Right ventricle myocardium inferior (tissue), 1 donor: ENCODE results near the gene PXDC1. TPM values are rescaled to one million over a fixed set of nuclear protein-coding genes. Genes with fewer than 3 reads are reported as not detected.
"Not testable (repeated sequence)": the region's sequence is repeated elsewhere in the genome, so short reads cannot be mapped to it uniquely, and the experiment has no call there.

ENCODE experiments used
- ATAC-seq: fragments of 200-7000 bp; cut with Tn5 transposase; one replicate; pipeline ENCODE4 v1.9.1; 2020; ENCODE audit warnings: mild to moderate bottlenecking, moderate library complexity
- DNase-seq: peaks from one replicate; pipeline ENCODE4 v3.0.0; 2021; ENCODE audit errors: missing footprints
- intact Hi-C: fragments of 100-400 bp; cut with DNase I; formaldehyde crosslinking; loops from one replicate; pipeline ENCODE4 v1.11.0; 2022
- total RNA-seq: library from RNA; stranded (reverse); fragmentation: NEBNext Ultra II Directional; extraction: Animal tissue kit (Norgen Biotek cat#: 25700); gene quantifications from one replicate; pipeline ENCODE4 v1.2.1, GENCODE V29; 2021
- donor health status: DM: no; HTN: yes; CAD: no; lungs with severe emphysema.

Gene PXDC1
- total RNA-seq, 1 donor from 2014 or later: 29.7 TPM

DNA sequence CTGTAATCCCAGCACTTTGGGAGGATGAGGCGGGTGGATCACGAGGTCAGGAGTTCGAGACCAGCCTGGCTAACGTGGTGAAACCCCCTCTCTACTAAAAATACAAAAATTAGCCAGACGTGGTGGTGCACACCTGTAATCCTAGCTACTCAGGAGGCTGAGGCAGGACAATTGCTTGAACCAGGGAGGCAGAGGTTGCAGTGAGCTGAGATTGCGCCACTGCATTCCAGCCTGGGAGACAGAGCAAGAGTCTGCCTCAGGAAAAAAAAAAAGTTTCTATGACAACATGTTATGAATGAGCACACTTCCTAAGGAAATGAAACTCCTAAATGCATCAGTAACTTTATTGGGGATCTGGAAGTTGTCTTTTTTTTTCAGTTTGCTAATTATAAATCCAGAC, 16.0 kb upstream of the PXDC1 start:
- ATAC-seq, DNase-seq, intact Hi-C loops: not testable (repeated sequence)

DNA sequence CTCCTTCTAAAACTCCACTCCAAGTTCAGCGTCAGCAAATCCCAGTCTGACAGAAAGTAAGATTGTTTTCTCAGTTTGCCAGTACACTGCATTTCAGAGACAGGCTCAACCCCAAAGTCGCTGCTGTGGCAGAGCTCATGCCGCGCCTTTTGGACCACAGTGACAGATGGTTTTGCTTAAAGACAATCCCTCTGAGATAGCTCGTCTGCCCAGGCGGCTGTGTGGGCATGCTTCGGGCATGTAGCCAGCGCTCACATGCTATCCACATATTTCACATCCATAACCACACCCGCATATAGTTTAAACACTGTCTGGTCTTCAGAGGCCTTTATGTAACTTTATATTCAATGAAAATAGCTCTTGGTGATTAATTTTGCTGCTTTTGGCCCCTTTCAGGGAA, 14.7 kb upstream of the PXDC1 start:
- intact Hi-C loops: no loop called here
- ATAC-seq: no peak
- DNase-seq: no peak

DNA sequence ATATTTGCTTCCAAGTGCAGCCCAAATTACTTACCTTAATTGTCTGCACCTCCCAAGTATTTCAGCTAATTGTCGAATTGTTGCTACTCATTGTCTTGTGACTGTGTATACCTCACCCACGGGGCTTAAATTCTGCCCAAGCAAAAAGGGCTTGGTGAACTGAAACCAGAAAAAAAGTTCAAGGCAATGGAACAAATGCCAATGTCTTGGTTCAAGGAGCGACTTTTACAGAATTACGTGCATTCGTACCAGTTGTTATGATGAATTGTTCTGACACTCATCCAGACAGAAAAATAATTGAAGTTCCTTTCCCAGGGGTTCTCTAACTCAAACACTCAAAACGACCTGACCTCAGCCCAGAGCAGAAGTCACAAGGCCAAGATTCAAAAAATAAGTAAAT, 13.9 kb upstream of the PXDC1 start:
- ATAC-seq (no peak), DNase-seq (no peak)
- intact Hi-C loops: no loop called here

GRCh38 chr6:3764516-3765335, 13.2 kb upstream of the PXDC1 start:
- intact Hi-C loops: no loop called here
- ATAC-seq (peak; percentile 31), DNase-seq (no peak)

DNA sequence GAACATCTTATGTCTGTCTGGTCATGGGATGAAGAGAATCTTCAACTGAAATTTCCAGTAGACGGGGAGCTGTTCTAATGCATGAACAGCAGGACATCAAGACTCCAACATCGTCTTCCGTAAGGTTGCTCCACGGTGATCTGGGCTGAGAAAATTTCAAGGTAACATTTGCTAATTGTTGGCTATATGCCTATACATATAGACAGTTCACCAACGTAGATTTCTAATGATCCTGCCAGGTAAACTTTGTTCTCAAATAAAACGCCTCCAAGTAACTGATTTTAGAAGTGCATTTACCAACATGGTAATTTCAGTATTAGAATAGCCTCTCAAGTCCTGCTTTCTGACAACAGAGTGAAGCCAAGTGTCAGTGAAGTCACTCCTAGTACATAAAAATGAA, 11.3 kb upstream of the PXDC1 start:
- ATAC-seq (no peak), DNase-seq (no peak)
- intact Hi-C loops: no loop called here

DNA sequence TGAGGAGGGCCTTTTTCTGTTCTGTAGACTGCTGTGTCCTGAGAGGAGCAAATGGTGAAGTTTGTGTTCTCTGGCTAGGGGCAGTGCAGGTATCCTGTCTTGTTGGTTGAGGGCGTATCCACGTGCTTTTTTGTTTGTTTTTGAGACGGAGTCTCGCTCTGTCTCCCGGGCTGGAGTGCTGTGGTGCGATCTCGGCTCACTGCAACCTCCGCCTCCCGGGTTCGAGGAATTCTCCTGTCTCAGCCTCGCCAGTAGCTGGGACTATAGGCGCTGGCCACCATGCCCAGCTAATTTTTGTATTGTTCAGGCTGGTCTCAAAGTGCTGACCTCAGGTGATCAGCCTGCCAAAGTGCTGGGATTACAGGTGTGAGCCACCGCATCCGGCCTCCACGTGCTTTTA, 10.8 kb upstream of the PXDC1 start:
- intact Hi-C loops: no loop called here
- ATAC-seq (no peak), DNase-seq (no peak)

DNA sequence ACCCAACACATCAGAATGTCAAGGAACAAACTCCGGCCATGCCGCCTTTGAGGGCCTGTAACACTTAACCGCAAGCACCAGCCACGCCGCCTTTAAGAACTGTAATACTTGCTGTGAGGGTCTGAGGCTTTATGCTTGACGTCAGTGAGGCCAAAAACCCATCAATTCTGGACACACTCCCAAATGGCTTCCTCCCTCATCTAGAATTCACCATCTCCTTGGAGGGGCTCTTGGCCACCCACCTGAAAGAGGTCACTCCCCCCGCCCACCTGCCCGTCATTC, 10.4 kb upstream of the PXDC1 start:
- ATAC-seq (no peak), DNase-seq (no peak)
- intact Hi-C loops: no loop called here

- no peak for DNase-seq
- intact Hi-C loops: no loop called here
- no peak for ATAC-seq
These were observed 8.2 kb upstream of the PXDC1 start for GRCh38 chr6:3759646-3760232.

DNA sequence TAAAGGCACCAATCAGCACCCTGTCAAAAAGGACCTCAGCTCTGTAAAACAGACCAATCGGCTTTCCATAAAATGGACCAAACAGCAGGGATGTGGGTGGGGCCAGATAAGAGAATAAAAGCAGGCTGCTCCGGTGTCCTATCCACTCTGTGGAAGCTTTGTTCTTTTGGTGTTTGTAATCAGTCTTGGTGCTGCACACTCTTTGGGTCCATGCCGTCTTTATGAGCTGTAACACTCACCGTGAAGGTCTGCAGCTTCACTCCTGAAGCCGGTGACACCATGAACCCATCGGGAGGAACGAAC, 7.3 kb upstream of the PXDC1 start:
- intact Hi-C loops: no loop called here
- DNase-seq (no peak), ATAC-seq (no peak)

GRCh38 chr6:3757998-3758841, 6.7 kb upstream of the PXDC1 start:
- intact Hi-C loops, DNase-seq, ATAC-seq: not testable (repeated sequence)

- ATAC-seq: no peak
- no peak for DNase-seq
- intact Hi-C loops: no loop called here
These were observed 5.7 kb upstream of the PXDC1 start for GRCh38 chr6:3757241-3757641.

GRCh38 chr6:3756546-3756945, 5.0 kb upstream of the PXDC1 start:
- intact Hi-C loops: no loop called here
- no peak for DNase-seq
- no peak for ATAC-seq

DNA sequence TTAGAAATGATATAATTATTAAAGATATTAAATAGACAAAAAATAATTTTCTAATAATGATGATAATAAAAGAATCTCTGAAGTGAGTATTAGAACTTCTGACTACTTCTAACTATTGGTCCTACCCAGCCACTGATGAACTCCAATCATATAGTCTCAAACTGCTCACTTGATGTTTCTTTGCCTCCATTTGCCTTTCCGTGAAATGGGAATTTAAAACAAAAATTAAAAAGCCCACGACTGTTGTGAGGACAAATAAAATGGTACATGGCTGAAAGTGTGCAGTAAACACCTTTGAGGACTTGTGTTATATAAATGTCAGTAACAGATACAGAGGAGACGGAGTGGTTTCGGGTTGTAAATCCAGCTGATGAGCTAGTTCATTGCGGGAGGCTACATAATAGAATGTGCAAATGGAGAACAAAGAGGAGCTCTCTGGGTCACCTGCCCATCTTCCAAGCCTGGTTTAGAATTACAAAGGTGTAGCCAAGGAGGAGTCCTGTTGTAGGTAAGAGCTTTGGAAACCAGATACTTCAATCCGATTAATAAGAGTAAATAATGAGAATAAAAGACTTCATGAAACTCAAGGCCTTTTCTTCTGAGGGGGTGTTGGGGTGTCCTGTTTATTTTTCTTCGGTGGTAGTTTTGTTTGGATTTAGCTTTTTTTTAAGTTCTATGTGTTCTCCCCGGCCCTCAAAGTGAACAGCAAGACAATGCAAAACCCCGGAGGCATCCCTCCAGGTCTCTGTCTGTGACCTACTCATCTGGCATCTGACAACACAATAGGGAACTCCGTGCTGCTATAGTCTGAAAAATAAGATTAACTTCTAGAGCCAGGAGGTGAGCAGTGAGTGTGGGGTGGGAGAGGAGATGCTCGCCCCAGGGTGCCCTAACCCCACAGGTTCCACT, 4.4 kb upstream of the PXDC1 start:
- ATAC-seq (no peak), DNase-seq (no peak)
- intact Hi-C loops: no loop called here

DNA sequence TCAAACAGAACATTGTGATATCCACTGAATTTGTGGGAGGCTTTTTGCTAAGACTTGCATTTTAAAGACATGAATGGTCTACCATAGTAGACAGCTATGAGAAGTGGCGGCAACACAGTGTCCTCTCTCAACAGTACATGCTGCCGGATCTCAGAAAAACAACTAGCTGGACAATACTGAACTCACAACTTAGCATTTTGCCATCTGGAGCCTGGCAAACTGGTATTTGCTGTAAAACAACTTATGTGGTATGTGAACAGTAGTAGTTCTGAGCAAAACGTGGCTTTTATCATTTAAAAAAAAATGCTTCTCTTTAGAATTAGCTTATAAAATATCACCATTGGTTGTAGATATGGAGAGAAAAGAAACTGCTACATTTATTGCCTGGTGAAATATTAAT, 3.3 kb upstream of the PXDC1 start:
- DNase-seq (no peak), ATAC-seq (no peak)
- intact Hi-C loops: loop anchor here (5.0 kb wide), 1 partner anchor 48 kb away; no protein-coding TSS in a partner anchor

DNA sequence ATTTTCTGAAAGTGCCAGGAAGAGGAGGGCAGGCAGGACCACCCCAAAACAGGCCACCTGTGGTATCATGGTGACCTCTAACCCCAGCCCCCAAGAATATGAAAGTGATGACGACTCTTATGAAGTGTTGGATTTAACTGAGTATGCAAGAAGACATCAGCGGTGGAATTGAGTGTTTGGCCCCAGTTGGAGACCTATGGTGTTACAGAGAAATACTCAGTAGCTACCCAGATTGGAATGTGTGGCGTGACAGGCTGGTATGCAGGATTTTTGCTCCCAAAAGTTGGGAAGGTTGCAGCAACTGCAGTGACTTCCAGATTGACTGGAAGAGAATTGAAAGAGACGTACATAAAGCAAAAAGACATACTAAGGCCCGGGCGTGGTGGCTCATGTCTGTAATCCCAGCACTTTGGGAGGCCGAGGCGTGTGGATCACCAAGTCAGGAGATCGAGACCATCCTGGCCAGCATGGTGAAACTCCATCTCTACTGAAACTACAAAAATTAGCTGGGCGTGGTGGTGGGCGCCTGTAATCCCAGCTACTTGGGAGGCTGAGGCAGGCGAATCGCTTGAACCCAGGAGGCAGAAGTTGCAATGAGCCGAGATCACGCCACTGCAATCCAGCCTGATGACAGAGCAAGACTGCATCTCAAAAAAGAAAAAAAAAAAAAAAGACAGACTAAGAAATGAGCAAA, 2.7 kb upstream of the PXDC1 start:
- not testable (repeated sequence) for DNase-seq, ATAC-seq
- intact Hi-C loops: loop anchor here (5.0 kb wide), 1 partner anchor 48 kb away; no protein-coding TSS in a partner anchor

DNA sequence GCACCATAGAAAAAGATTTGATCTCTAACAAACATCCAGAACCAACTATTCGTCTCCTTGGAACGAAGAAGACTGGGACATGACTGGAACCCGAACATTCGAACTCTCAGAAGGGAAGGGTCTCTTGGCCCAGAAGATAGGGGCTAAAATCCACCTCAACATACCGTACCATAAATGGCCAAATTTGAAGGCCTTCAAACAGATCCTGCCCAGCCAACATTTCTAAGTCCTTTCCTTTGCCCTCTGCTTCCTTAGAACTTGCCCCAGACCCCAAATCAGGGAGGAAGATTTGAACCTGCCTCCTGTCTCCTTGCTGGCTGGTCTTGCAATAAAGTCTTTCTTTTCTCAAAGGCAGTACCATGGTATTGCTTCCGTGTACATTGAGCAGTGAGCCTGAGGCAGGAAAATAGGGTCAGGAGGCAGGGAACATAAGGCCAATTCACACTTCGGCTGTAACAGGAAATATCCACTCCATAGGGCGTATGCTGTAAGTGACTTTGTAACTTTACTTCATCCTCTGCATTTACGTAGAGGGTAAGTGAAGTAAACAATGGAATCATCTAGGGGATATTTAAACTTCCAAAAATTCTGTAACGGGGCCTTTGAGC, 1.8 kb upstream of the PXDC1 start:
- intact Hi-C loops: loop anchor here (5.0 kb wide), 1 partner anchor 49 kb away; no protein-coding TSS in a partner anchor
- no peak for ATAC-seq
- no peak for DNase-seq

- peak; percentile 53 for DNase-seq
- intact Hi-C loops: loop anchor here (5.0 kb wide), 1 partner anchor 50 kb away; no protein-coding TSS in a partner anchor
- no peak for ATAC-seq
These were observed 1.2 kb upstream of the PXDC1 start for GRCh38 chr6:3752531-3753227.
